Astrocyte of the spinal cord (primary cell): ENCODE measurements around the gene TMEM175.
A peak's percentile ranks its signal among the peaks of the same experiment; 100 is the strongest.
"Not testable (repeated sequence)": the region's sequence is repeated elsewhere in the genome, so short reads cannot be mapped to it uniquely, and the experiment has no call there.

ENCODE experiments used
- DNase-seq: peaks from one replicate; pipeline ENCODE4 v3.0.0; 2011; ENCODE audit warnings: low read depth, low spot score
- H3K4me3 ChIP-seq: 2 replicates; pipeline ENCODE4 v1.5.1; 2011; ENCODE audit warnings: low read depth, mild to moderate bottlenecking, low read length, moderate library complexity
- CTCF ChIP-seq: IDR thresholded peaks from 2 replicates; pipeline ENCODE4 v1.5.1; 2012; ENCODE audit warnings: low read depth, mild to moderate bottlenecking, low read length, inconsistent platforms
- in situ Hi-C: cut with HindIII; loops from 2 replicates; pipeline ENCODE4 v1.10.0; 2017; ENCODE audit warnings: low sequenced_read_pairs

TMEM175 gene

GRCh38 chr4:913280-913618 lies 19.0 kb upstream of the TMEM175 start:
- TF ChIP-seq CTCF = no peak
- no peak for DNase-seq
- no peak overlapping the region for H3K4me3 ChIP-seq
- in situ Hi-C loops = no loop called here

GRCh38 chr4:914531-914930 lies 17.7 kb upstream of the TMEM175 start:
- no peak overlapping the region for H3K4me3 ChIP-seq
- no peak for DNase-seq
- no peak for TF ChIP-seq CTCF
- in situ Hi-C loops = no loop called here

DNA sequence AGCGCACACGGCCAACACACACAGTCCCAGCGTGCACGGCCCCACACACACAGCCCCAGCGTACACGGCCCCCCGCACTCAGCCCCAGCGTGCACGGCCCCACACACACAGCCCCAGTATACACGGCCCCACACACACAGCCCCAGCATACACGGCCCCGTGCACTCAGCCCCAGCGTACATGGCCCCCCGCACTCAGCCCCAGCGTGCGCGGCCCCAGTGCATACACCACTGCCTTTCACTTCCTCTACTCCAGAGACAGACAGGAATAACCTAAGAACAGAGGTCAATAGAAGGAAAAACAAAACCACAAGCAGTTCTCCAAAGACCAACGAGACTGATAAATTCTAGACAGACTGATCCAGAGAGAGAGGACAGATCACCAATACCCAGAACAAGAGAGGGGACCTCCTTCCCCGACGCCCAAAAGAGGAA lies 17.2 kb upstream of the TMEM175 start:
- in situ Hi-C loops = no loop called here
- no peak for DNase-seq
- no peak for TF ChIP-seq CTCF
- no peak overlapping the region for H3K4me3 ChIP-seq

GRCh38 chr4:915595-915994 lies 16.7 kb upstream of the TMEM175 start:
- TF ChIP-seq CTCF = no peak
- H3K4me3 ChIP-seq = no peak overlapping the region
- peak; percentile 18 for DNase-seq
- in situ Hi-C loops = no loop called here

GRCh38 chr4:917466-917865 lies 14.8 kb upstream of the TMEM175 start:
- TF ChIP-seq CTCF = no peak
- in situ Hi-C loops = no loop called here
- DNase-seq = no peak
- no peak overlapping the region for H3K4me3 ChIP-seq

DNA sequence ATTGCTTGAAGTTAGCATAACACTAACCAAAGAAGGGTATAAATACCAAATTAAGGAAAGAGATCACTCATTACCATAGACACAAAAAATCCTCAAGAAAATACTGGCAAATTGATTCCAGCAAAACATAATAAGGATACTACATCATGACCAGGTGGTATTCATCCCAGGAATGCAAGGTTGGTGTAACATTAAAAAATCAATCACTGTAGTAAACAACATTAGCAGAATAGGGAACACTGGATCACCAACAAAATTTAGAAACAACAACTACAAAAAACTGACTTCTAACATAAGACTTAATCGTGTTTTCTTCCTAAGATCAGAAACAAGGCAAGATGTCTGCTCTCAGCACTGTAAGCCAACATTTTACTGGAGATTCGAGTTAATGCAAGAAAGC lies 14.3 kb upstream of the TMEM175 start:
- no peak for TF ChIP-seq CTCF
- in situ Hi-C loops = no loop called here
- H3K4me3 ChIP-seq = no peak overlapping the region
- DNase-seq = no peak

DNA sequence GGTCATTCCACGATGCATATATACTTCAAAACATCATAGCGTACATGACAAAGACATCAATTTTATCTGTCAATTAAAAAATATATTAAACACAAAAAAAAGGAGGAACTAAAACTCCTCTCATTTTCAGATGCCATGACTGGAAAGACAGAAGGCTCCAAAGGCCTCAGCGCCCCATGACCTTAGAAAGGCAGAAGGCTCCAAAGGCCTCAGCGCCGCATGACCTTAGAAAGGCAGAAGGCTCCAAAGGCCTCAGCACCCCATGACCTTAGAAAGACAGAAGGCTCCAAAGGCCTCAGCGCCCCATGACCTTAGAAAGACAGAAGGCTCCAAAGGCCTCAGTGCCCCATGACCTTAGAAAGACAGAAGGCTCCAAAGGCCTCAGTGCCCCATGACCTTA lies 13.7 kb upstream of the TMEM175 start:
- H3K4me3 ChIP-seq, in situ Hi-C loops: not testable (repeated sequence)

DNA sequence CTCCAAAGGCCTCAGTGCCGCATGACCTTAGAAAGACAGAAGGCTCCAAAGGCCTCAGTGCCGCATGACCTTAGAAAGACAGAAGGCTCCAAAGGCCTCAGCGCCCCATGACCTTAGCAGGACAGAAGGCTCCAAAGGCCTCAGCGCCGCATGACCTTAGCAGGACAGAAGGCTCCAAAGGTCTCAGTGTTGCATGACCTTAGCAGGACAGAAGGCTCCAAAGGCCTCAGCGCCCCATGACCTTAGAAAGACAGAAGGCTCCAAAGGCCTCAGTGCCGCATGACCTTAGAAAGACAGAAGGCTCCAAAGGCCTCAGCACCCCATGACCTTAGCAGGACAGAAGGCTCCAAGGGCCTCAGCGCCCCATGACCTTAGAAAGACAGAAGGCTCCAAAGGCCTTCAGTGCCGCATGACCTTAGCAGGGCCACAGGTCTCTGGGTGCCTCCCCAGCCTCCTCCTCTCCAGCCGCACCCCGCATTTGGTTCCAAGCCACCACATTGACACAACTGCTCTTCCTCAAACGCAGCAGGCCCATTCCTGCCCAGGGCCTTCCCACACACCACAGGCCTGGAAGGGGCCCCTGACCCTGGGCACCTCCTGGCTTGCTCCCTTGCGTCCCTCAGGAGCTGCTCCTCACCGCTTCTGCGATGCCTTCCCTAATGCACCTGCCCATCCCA lies 13.1 kb upstream of the TMEM175 start:
- DNase-seq, H3K4me3 ChIP-seq, in situ Hi-C loops: not testable (repeated sequence)

More for the DNA sequence above, 13.7 kb upstream of the TMEM175 start:
- not testable (repeated sequence) for DNase-seq
